HG03378 (cell line): ENCODE results near the gene C16orf92.
"Not testable (repeated sequence)": the region's sequence is repeated elsewhere in the genome, so short reads cannot be mapped to it uniquely, and the experiment has no call there.

Experiments
- ATAC-seq: cut with Tn5 transposase; IDR thresholded peaks from one replicate; pipeline ENCODE4 v1.9.1; 2021; ENCODE audit warnings: mild to moderate bottlenecking, moderate library complexity; ENCODE audit not compliant: unreplicated experiment

Gene C16orf92

GRCh38 chr16:30003670-30004423, 19.2 kb upstream of the C16orf92 start:
- no peak for ATAC-seq

GRCh38 chr16:30004424-30004776, 18.6 kb upstream of the C16orf92 start:
- ATAC-seq, result no peak

GRCh38 chr16:30004811-30005242, 18.2 kb upstream of the C16orf92 start:
- ATAC-seq, result no peak

GRCh38 chr16:30005341-30006094, 17.5 kb upstream of the C16orf92 start:
- no peak for ATAC-seq

- ATAC-seq, result no peak
Measured at GRCh38 chr16:30006095-30006473, 16.9 kb upstream of the C16orf92 start.

GRCh38 chr16:30006659-30007377, 16.2 kb upstream of the C16orf92 start:
- no peak for ATAC-seq

- ATAC-seq, result no peak
Measured at GRCh38 chr16:30007378-30007895, 15.6 kb upstream of the C16orf92 start.

- ATAC-seq, result no peak
Measured at GRCh38 chr16:30009085-30009862, 13.7 kb upstream of the C16orf92 start.

- no peak for ATAC-seq
Measured at GRCh38 chr16:30009990-30010843, 12.8 kb upstream of the C16orf92 start.

- no peak for ATAC-seq
Measured at GRCh38 chr16:30010844-30011713, 11.9 kb upstream of the C16orf92 start, which contains the start of gene DOC2A. DOC2A (minus strand) TSS chr16:30011027; CDS start chr16:30010222, 805 bp downstream.

- no peak for ATAC-seq
Measured at GRCh38 chr16:30011714-30012504, 11.1 kb upstream of the C16orf92 start.

GRCh38 chr16:30012598-30012997, 10.4 kb upstream of the C16orf92 start:
- not testable (repeated sequence) for ATAC-seq

GRCh38 chr16:30015450-30015849, 7.5 kb upstream of the C16orf92 start:
- ATAC-seq, result not testable (repeated sequence)

- ATAC-seq, result no peak
Measured at GRCh38 chr16:30016555-30017276, 6.3 kb upstream of the C16orf92 start.

- no peak for ATAC-seq
Measured at GRCh38 chr16:30017277-30017656, 5.7 kb upstream of the C16orf92 start.

- ATAC-seq, result not testable (repeated sequence)
Measured at GRCh38 chr16:30017937-30018336, 5.1 kb upstream of the C16orf92 start.

- no peak for ATAC-seq
Measured at GRCh38 chr16:30018731-30019158, 4.3 kb upstream of the C16orf92 start.
